ENCODE results near the gene FAM83G.

The FAM83G gene

GRCh38 chr17:19010729-19011505, 6.4 kb upstream of the FAM83G start:
- no peak for DNase-seq (ENCODE audit: low read depth in 1 of 2, low spot score in 1 of 2)

- no peak for DNase-seq (ENCODE audit: low read depth in 1 of 2, low spot score in 1 of 2)
These were observed 5.4 kb upstream of the FAM83G start for GRCh38 chr17:19009970-19010369.

- DNase-seq (ENCODE audit: low read depth in 1 of 2, low spot score in 1 of 2) = no peak
These were observed 2.1 kb upstream of the FAM83G start for GRCh38 chr17:19006698-19007097.

GRCh38 chr17:19005789-19006430, 1.3 kb upstream of the FAM83G start:
- DNase-seq (ENCODE audit: low read depth in 1 of 2, low spot score in 1 of 2) = no peak

GRCh38 chr17:19005137-19005773, 691 bp upstream of the FAM83G start:
- no peak for DNase-seq (ENCODE audit: low read depth in 1 of 2, low spot score in 1 of 2)

GRCh38 chr17:19003543-19004420, 782 bp downstream of the FAM83G start:
- peak in 1 of 2 donors; percentile 40 for DNase-seq (ENCODE audit: low read depth in 1 of 2, low spot score in 1 of 2)

GRCh38 chr17:19002805-19003542, 1.6 kb downstream of the FAM83G start:
- DNase-seq (ENCODE audit: low read depth in 1 of 2, low spot score in 1 of 2) = no peak

GRCh38 chr17:19001907-19002590, 2.5 kb downstream of the FAM83G start:
- DNase-seq (ENCODE audit: low read depth in 1 of 2, low spot score in 1 of 2) = no peak

GRCh38 chr17:19000531-19001325, 3.8 kb downstream of the FAM83G start:
- DNase-seq (ENCODE audit: low read depth in 1 of 2, low spot score in 1 of 2) = no peak

- no peak for DNase-seq (ENCODE audit: low read depth in 1 of 2, low spot score in 1 of 2)
These were observed 4.7 kb downstream of the FAM83G start for GRCh38 chr17:18999911-19000310.

GRCh38 chr17:18999394-18999793, 5.2 kb downstream of the FAM83G start:
- no peak for DNase-seq (ENCODE audit: low read depth in 1 of 2, low spot score in 1 of 2)

GRCh38 chr17:18997650-18998196, 6.8 kb downstream of the FAM83G start:
- DNase-seq (ENCODE audit: low read depth in 1 of 2, low spot score in 1 of 2) = no peak

- no peak for DNase-seq (ENCODE audit: low read depth in 1 of 2, low spot score in 1 of 2)
These were observed 8.1 kb downstream of the FAM83G start for GRCh38 chr17:18996458-18996857.

GRCh38 chr17:18995220-18995619, 9.3 kb downstream of the FAM83G start:
- DNase-seq (ENCODE audit: low read depth in 1 of 2, low spot score in 1 of 2) = no peak

- no peak for DNase-seq (ENCODE audit: low read depth in 1 of 2, low spot score in 1 of 2)
These were observed 9.9 kb downstream of the FAM83G start for GRCh38 chr17:18994631-18995030.

GRCh38 chr17:18993905-18994526, 10.5 kb downstream of the FAM83G start:
- no peak for DNase-seq (ENCODE audit: low read depth in 1 of 2, low spot score in 1 of 2)

- no peak for DNase-seq (ENCODE audit: low read depth in 1 of 2, low spot score in 1 of 2)
These were observed 12.0 kb downstream of the FAM83G start for GRCh38 chr17:18992454-18993130.

Data from stimulated activated CD4-positive, alpha-beta T cell treated with anti-CD3 and anti-CD28 coated beads, Interleukin-15, amount 100 ng/mL, for 1 hour (primary cell).